Stimulated activated CD8-positive, alpha-beta memory T cell treated with anti-CD3 and anti-CD28 coated beads, Interleukin-15, amount 100 ng/mL, for 48 hours (primary cell): ENCODE measurements around the gene TYMP.

Experiments used
- DNase-seq, 2 donors: peaks; one replicate each; pipeline ENCODE4 v3.0.0-alpha.2; 2020; ENCODE audit warnings: low read depth in 2 of 2

The TYMP gene

GRCh38 chr22:50505776-50506610 lies 23.8 kb downstream of the TYMP start:
- no peak for DNase-seq

DNA sequence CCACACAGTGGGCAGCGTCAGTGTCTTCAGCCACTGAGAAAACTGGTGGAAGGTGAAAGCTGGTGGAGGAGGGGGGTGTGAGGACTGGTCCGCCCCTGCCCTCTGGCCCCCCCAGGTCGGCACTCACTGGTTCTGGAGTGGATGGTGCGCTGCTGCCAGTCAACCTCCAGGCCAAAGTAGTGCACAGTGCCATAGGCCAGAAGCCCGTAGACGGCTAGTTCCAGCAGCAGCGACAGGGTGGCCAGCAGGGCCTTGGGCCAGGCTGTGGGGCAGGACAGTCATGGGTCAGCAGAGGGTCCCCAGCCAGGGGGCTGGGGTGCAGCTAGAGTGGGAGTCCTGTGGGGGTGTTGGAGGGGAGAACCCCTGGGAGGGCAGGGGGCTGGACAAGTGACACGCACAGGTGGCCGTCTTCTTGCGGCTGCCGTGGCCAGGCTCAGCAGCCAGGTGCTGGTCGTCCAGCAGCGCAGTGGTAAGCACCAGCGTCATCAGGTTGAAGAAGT lies 24.5 kb downstream of the TYMP start:
- no peak for DNase-seq

DNA sequence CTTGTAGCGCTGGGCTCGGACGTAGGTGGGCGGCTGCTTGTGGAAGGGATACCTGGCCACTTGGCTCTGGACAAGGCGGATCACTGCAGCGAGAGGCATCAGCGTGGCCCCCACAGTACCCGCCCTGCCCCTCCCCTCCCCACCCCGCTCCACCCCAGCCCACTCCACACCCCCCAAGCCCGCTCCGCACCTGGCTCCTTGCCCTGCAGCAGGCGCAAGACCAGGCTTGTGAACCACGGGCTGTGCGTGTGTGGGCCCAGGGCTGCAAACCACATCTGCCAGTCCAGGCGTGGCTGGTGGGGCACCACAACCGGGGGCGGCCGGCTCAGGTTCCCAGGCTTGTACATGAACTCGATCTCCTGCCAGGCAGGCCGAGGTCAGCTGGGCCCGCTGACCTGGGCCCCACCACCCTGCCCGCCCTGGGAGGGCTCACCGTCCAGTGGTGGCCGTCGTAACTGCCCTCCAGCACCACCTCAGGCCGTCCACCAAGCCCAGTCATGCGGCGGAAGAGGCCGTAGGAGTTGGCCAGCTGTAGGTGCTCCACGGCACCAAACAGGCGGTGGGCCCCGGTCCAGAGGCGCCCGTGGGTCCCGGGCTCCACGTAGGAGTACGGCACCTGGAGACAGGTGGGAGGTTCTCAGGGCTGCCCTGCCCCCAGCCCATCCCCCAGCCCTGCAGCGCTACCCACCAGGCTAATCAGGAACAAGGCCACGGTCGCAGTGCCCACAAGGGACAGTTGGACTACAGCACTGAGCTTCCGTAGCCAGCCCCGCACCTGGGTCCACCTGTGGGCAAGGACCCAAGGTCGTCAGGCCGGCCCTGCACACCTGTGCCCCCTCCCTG lies 25.2 kb downstream of the TYMP start:
- DNase-seq, result no peak

DNA sequence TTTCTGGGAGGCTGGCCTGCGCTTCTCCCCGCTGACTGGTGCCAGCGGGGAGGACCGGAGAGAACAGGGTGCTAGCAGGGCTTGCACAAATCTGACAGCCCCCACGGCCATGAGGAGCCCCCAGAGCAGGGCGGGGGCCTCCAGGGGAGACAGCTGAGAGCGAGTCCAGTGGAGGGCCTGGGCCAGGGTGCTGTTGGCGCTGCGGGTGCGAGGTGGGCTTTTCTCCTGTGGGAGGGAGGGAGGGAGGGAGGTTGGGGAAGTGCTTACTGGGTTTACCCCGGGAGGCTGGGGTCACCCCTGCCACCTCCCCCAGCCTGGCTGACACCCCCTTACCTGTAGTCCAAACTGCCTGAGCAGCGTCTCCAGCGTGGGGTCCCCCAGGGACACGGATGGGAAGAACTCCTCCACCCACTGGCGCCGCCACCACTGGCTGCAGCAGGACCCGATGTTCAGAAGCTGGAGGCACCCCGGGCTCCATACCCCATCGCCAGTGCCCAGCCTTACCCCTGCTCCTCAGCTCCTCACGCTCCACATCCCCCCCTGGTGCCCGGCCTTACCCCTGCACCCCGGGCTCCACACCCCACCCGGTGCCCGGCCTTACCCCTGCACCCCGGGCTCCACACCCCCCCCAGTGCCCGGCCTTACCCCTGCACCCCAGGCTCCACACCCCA lies 26.2 kb downstream of the TYMP start:
- DNase-seq, result no peak

- DNase-seq, result no peak
These were observed 27.0 kb downstream of the TYMP start for GRCh38 chr22:50502628-50503474.

DNA sequence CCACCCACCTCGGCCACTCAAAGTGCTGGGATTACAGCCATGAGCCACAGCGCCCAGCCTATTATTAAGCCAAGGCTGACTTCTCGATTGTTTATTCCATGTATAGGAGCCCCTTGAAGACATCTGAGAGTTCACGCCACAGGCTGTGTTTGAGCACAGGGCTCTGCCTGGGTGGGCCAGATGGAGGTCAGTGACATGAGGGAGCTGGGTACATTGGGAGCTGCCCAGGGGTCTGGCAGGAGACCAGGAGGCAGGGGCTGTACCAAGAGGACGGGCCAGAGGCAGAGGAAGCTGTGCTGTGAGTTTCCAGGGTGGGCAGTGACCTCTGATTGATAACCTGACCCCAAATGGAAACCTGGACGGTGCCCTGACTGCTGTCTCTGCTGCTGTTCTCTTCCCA lies 27.7 kb downstream of the TYMP start:
- no peak for DNase-seq

GRCh38 chr22:50500452-50500851 lies 29.4 kb downstream of the TYMP start:
- no peak for DNase-seq

- peak in 1 of 2 donors; percentile 46 for DNase-seq
These were observed 31.4 kb downstream of the TYMP start for GRCh38 chr22:50498322-50498890.

- no peak for DNase-seq
These were observed 32.7 kb downstream of the TYMP start for GRCh38 chr22:50497093-50497492.

DNA sequence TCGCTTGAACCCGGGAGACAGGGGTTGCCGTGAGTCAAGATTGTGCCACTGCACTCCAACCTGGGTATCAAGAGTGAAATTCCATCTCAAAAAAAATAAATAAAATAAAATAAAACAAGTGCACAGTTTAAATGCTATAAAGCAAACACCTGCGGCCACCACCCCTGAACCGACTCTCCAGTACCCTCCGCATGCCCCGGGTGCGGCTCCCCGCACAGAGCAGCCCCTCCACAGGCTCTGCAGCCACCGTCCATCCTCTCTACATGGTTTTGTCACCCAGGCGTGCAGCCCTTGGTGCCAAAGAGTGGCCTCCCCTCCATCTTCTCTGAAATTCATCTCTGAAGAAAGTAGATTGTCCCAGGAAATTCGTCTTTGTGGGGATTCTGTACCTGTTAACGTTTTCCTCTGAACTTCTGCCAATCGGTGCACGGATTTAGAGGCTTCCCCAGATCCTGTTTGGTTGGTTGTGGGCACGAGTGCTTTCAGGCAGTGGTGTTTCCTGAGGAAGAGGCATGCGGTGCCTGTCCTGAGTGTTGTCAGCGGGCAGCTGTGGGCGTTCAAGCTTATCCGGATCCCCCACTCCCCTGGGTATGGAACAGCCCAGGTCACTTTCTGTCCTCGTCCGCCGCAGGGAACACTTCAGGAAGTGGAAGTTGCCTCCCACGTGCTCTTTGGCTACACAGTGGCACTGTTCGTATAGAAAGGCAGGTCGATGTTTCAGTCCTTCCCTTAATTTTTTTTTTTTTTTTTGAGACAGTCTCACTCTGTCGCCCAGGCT lies 39.1 kb downstream of the TYMP start:
- no peak for DNase-seq

- DNase-seq, result no peak
These were observed 40.2 kb downstream of the TYMP start for GRCh38 chr22:50489363-50490243.

GRCh38 chr22:50488886-50489285 lies 40.9 kb downstream of the TYMP start:
- DNase-seq, result no peak

GRCh38 chr22:50488006-50488677 lies 41.7 kb downstream of the TYMP start:
- no peak for DNase-seq

GRCh38 chr22:50487290-50488005 lies 42.4 kb downstream of the TYMP start:
- no peak for DNase-seq

- no peak for DNase-seq
These were observed 43.1 kb downstream of the TYMP start, which contains the start of gene MIOX for GRCh38 chr22:50486561-50487289. TSS of gene MIOX (plus strand) at chr22:50486859. CDS start at chr22:50486898, 39 bp downstream.

- DNase-seq, result no peak
These were observed 44.3 kb downstream of the TYMP start for GRCh38 chr22:50485221-50486131.
